ENCODE measurements around the gene PCDHB9. TPM values are rescaled to one million over a fixed set of nuclear protein-coding genes. Genes with fewer than 3 reads are reported as not detected.
"Not testable (repeated sequence)": the region's sequence is repeated elsewhere in the genome, so short reads cannot be mapped to it uniquely, and the experiment has no call there.

The PCDHB9 gene
- total and polyA plus RNA-seq, 2 experiments from 2014 or later, result 0.33 to 1.2 TPM

DNA sequence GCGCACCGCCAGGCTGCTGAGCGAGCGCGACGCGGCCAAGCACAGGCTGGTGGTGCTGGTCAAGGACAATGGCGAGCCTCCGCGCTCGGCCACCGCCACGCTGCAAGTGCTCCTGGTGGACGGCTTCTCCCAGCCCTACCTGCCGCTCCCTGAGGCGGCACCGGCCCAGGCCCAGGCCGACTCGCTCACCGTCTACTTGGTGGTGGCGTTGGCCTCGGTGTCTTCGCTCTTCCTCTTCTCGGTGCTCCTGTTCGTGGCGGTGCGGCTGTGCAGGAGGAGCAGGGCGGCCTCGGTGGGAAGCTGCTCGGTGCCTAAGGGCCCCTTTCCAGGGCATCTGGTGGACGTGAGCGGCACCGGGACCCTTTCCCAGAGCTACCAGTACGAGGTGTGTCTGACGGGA, 14.7 kb downstream of the PCDHB9 start:
- not testable (repeated sequence) for H3K27me3 ChIP-seq; H3K4me1 ChIP-seq (ENCODE audit: insufficient read depth); H3K9me2 ChIP-seq (replicated peaks; ENCODE audit: insufficient read depth); H3K4me2 ChIP-seq; H3K36me3 ChIP-seq (replicated peaks; ENCODE audit: insufficient read depth, low read depth); H3K27ac ChIP-seq; H3K9me3 ChIP-seq (ENCODE audit: low read depth); H2AFZ ChIP-seq; DNase-seq (ENCODE audit: low spot score); H4K20me1 ChIP-seq (ENCODE audit: insufficient read depth, poor library complexity, severe bottlenecking); H3K4me3 ChIP-seq; H3K79me2 ChIP-seq
- 72% methylated on average over 28 of the region's 35 CpGs for WGBS (ENCODE audit: low lambda C conversion rate, missing lambda C conversion rate)

DNA sequence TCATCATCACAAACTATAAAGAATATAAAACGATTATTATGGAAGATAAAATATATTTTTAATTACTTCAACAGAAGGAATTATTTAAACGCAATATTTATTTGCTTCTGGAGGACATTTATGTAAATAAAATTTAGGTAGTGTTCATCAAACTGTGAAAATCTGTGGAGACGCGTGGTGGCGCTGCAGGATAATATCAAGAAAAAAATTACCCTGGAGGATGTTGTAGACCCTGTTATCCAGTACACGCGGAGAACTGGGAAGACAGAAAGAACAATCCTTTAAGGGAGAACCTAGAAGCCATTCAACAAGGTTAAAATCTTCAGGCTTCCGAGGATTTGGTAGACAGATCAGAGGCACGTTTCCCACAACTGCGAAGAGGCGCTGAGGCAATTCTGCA, 21.5 kb downstream of the PCDHB9 start, which contains the start of gene PCDHB12:
PCDHB12 (plus strand) TSS at position 242 of the 400 bp plus-strand sequence. CDS start 189 bp downstream, outside the sequence.
- H4K20me1 ChIP-seq (ENCODE audit: insufficient read depth, poor library complexity, severe bottlenecking), result no peaks in the 10 kb centered on the region
- H3K27ac ChIP-seq, result no peak within 1 kb of the TSS
- DNase-seq (ENCODE audit: low spot score), result no peak
- no peaks in the 10 kb centered on the region for H3K36me3 ChIP-seq (replicated peaks; ENCODE audit: insufficient read depth, low read depth)
- no peak within 1 kb of the TSS for H3K4me2 ChIP-seq
- TF ChIP-seq, protein P1, sequence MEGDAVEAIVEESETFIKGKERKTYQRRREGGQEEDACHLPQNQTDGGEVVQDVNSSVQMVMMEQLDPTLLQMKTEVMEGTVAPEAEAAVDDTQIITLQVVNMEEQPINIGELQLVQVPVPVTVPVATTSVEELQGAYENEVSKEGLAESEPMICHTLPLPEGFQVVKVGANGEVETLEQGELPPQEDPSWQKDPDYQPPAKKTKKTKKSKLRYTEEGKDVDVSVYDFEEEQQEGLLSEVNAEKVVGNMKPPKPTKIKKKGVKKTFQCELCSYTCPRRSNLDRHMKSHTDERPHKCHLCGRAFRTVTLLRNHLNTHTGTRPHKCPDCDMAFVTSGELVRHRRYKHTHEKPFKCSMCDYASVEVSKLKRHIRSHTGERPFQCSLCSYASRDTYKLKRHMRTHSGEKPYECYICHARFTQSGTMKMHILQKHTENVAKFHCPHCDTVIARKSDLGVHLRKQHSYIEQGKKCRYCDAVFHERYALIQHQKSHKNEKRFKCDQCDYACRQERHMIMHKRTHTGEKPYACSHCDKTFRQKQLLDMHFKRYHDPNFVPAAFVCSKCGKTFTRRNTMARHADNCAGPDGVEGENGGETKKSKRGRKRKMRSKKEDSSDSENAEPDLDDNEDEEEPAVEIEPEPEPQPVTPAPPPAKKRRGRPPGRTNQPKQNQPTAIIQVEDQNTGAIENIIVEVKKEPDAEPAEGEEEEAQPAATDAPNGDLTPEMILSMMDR (IDR thresholded peaks at IDR 0.05; ENCODE audit: poor library complexity), result no peak
- no peak for TF ChIP-seq EZH2 (IDR thresholded peaks at IDR 0.05; ENCODE audit: borderline replicate concordance)
- no peak for TF ChIP-seq EZH2phosphoT487 (IDR thresholded peaks at IDR 0.05; ENCODE audit: low read depth, severe bottlenecking, unreplicated experiment)
- no peak within 1 kb of the TSS for H2AFZ ChIP-seq
- H3K79me2 ChIP-seq, result no peaks in the 10 kb centered on the region
- no peaks in the 10 kb centered on the region for H3K4me1 ChIP-seq (ENCODE audit: insufficient read depth)
- H3K27me3 ChIP-seq, result no peaks in the 10 kb centered on the region
- no peaks in the 10 kb centered on the region for H3K9me3 ChIP-seq (ENCODE audit: low read depth)
- H3K9me2 ChIP-seq (replicated peaks; ENCODE audit: insufficient read depth), result no peaks in the 10 kb centered on the region
- no peak within 1 kb of the TSS for H3K4me3 ChIP-seq
- WGBS (ENCODE audit: low lambda C conversion rate, missing lambda C conversion rate), result 68% methylated on average over 11 of the region's 11 CpGs

DNA sequence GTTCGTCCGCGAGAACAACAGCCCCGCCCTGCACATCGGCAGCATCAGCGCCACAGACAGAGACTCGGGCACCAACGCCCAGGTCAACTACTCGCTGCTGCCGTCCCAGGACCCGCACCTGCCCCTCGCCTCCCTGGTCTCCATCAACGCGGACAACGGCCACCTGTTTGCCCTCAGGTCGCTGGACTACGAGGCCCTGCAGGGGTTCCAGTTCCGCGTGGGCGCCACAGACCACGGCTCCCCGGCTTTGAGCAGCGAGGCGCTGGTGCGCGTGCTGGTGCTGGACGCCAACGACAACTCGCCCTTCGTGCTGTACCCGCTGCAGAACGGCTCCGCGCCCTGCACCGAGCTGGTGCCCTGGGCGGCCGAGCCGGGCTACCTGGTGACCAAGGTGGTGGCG, 23.3 kb downstream of the PCDHB9 start:
- not testable (repeated sequence) for H3K9me2 ChIP-seq (replicated peaks; ENCODE audit: insufficient read depth); H3K79me2 ChIP-seq; H3K27ac ChIP-seq; H3K9me3 ChIP-seq (ENCODE audit: low read depth); H4K20me1 ChIP-seq (ENCODE audit: insufficient read depth, poor library complexity, severe bottlenecking); H3K4me2 ChIP-seq; H3K27me3 ChIP-seq; H3K36me3 ChIP-seq (replicated peaks; ENCODE audit: insufficient read depth, low read depth); H2AFZ ChIP-seq; DNase-seq (ENCODE audit: low spot score); H3K4me3 ChIP-seq; H3K4me1 ChIP-seq (ENCODE audit: insufficient read depth)
- 96% methylated on average over 26 of the region's 39 CpGs for WGBS (ENCODE audit: low lambda C conversion rate, missing lambda C conversion rate)

DNA sequence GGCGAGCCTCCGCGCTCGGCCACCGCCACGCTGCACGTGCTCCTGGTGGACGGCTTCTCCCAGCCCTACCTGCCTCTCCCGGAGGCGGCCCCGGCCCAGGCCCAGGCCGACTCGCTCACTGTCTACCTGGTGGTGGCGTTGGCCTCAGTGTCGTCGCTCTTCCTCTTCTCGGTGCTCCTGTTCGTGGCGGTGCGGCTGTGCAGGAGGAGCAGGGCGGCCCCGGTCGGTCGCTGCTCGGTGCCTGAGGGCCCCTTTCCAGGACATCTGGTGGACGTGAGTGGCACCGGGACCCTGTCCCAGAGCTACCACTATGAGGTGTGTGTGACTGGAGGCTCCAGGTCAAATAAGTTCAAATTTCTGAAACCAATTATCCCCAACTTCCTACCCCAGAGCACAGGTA, 23.9 kb downstream of the PCDHB9 start:
- H3K27ac ChIP-seq; H4K20me1 ChIP-seq (ENCODE audit: insufficient read depth, poor library complexity, severe bottlenecking); H3K27me3 ChIP-seq; H2AFZ ChIP-seq; H3K9me3 ChIP-seq (ENCODE audit: low read depth); H3K4me2 ChIP-seq; H3K36me3 ChIP-seq (replicated peaks; ENCODE audit: insufficient read depth, low read depth); H3K9me2 ChIP-seq (replicated peaks; ENCODE audit: insufficient read depth); H3K4me1 ChIP-seq (ENCODE audit: insufficient read depth); H3K4me3 ChIP-seq; H3K79me2 ChIP-seq; DNase-seq (ENCODE audit: low spot score): not testable (repeated sequence)
- WGBS (ENCODE audit: low lambda C conversion rate, missing lambda C conversion rate), result 100% methylated on average over 5 of the region's 27 CpGs

DNA sequence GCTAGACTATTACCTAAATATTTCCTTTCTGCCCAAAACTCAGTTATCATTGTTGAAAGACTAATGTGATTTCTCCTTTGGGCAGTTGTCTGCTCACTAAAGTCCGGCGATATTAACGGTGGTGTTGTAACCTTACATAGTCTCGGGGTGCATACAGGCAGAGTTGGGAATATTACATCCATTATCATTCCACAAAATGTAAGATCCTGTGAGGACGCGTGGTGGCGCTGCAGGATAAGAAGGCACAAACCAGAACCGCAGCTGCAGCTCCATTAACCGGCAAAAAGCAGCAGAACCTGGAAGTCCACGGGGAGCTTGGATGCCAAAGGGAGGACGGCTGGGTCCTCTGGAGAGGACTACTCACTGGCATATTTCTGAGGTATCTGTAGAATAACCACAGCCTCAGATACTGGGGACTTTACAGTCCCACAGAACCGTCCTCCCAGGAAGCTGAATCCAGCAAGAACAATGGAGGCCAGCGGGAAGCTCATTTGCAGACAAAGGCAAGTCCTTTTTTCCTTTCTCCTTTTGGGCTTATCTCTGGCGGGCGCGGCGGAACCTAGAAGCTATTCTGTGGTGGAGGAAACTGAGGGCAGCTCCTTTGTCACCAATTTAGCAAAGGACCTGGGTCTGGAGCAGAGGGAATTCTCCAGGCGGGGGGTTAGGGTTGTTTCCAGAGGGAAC, 26.8 kb downstream of the PCDHB9 start, which contains the start of gene PCDHB13:
PCDHB13 (plus strand) TSS at position 264 of the 684 bp plus-strand sequence; CDS start at position 469, 205 bp downstream.
- H3K36me3 ChIP-seq (replicated peaks; ENCODE audit: insufficient read depth, low read depth); H3K4me3 ChIP-seq; H3K9me3 ChIP-seq (ENCODE audit: low read depth); H3K9me2 ChIP-seq (replicated peaks; ENCODE audit: insufficient read depth); H3K4me1 ChIP-seq (ENCODE audit: insufficient read depth); H4K20me1 ChIP-seq (ENCODE audit: insufficient read depth, poor library complexity, severe bottlenecking); H3K27ac ChIP-seq; H3K79me2 ChIP-seq; H3K27me3 ChIP-seq; H3K4me2 ChIP-seq; H2AFZ ChIP-seq: not testable (repeated sequence)
- peak; percentile 14 for DNase-seq (ENCODE audit: low spot score)
- WGBS (ENCODE audit: low lambda C conversion rate, missing lambda C conversion rate), result 42% methylated on average over 16 of the region's 18 CpGs
- TF ChIP-seq, protein P1 (IDR thresholded peaks at IDR 0.05; ENCODE audit: poor library complexity), result peak; percentile 14

DNA sequence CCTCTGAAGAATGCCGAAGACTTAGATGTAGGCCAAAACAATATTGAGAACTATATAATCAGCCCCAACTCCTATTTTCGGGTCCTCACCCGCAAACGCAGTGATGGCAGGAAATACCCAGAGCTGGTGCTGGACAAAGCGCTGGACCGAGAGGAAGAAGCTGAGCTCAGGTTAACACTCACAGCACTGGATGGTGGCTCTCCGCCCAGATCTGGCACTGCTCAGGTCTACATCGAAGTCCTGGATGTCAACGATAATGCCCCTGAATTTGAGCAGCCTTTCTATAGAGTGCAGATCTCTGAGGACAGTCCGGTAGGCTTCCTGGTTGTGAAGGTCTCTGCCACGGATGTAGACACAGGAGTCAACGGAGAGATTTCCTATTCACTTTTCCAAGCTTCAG, 27.6 kb downstream of the PCDHB9 start:
- not testable (repeated sequence) for H3K27ac ChIP-seq; H2AFZ ChIP-seq; H3K4me3 ChIP-seq; H3K4me1 ChIP-seq (ENCODE audit: insufficient read depth); H3K9me3 ChIP-seq (ENCODE audit: low read depth); DNase-seq (ENCODE audit: low spot score); H4K20me1 ChIP-seq (ENCODE audit: insufficient read depth, poor library complexity, severe bottlenecking); H3K9me2 ChIP-seq (replicated peaks; ENCODE audit: insufficient read depth); H3K4me2 ChIP-seq; H3K79me2 ChIP-seq; H3K36me3 ChIP-seq (replicated peaks; ENCODE audit: insufficient read depth, low read depth); H3K27me3 ChIP-seq
- WGBS (ENCODE audit: low lambda C conversion rate, missing lambda C conversion rate), result 95% methylated on average over 12 of the region's 12 CpGs

DNA sequence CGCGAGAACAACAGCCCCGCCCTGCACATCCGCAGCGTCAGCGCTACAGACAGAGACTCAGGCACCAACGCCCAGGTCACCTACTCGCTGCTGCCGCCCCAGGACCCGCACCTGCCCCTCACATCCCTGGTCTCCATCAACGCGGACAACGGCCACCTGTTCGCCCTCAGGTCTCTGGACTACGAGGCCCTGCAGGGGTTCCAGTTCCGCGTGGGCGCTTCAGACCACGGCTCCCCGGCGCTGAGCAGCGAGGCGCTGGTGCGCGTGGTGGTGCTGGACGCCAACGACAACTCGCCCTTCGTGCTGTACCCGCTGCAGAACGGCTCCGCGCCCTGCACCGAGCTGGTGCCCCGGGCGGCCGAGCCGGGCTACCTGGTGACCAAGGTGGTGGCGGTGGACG, 28.5 kb downstream of the PCDHB9 start:
- not testable (repeated sequence) for H4K20me1 ChIP-seq (ENCODE audit: insufficient read depth, poor library complexity, severe bottlenecking); H3K4me3 ChIP-seq; DNase-seq (ENCODE audit: low spot score); H2AFZ ChIP-seq; H3K9me2 ChIP-seq (replicated peaks; ENCODE audit: insufficient read depth); H3K79me2 ChIP-seq; H3K4me2 ChIP-seq; H3K27me3 ChIP-seq; H3K9me3 ChIP-seq (ENCODE audit: low read depth); H3K27ac ChIP-seq; H3K4me1 ChIP-seq (ENCODE audit: insufficient read depth); H3K36me3 ChIP-seq (replicated peaks; ENCODE audit: insufficient read depth, low read depth)
- 93% methylated on average over 16 of the region's 40 CpGs for WGBS (ENCODE audit: low lambda C conversion rate, missing lambda C conversion rate)
